ENCODE results near the gene C5orf63. TPM values are rescaled to one million over a fixed set of nuclear protein-coding genes. Genes with fewer than 3 reads are reported as not detected.
"Not testable (repeated sequence)": the region's sequence is repeated elsewhere in the genome, so short reads cannot be mapped to it uniquely, and the experiment has no call there.

C5orf63 gene
- total RNA-seq, 1 experiment from 2014 or later, result 2.2 TPM

DNA sequence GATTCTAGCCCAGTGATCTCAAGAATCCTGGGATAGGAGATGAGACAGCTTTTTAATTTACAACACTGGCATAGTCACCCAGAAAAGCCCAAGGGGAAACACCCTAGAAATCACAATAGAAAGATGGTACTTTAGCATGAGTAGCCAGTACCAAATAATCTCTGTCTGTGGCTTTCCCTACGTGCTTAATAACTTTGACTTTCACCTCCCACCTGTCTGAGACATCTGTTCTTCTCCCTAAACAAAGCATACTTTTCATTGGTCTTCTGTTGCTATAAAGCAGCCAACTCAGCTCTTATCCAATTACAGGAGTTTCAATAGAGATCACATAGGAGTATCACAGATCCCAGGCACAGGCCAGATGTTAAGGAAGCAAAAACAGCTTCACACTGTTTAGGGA is 53.4 kb downstream of the C5orf63 start:
- no TSS peak for BruUV-seq (replicated peaks)
- Histone ChIP-seq H3K9me3 (ENCODE audit: low read depth, low read length, poor library complexity, severe bottlenecking) (no peaks in the 10 kb centered on the region), H3K27ac (ENCODE audit: low read depth, low read length, poor library complexity, severe bottlenecking) (no peak overlapping the region), H3K27me3 (replicated peaks; ENCODE audit: insufficient read depth, low read depth, low read length, poor library complexity) (no peaks in the 10 kb centered on the region), H3K4me1 (ENCODE audit: insufficient read depth, low read length, poor library complexity, severe bottlenecking) (no peaks in the 10 kb centered on the region), H3K36me3 (ENCODE audit: insufficient read depth, low read length, poor library complexity, severe bottlenecking) (no peaks in the 10 kb centered on the region), H3K4me3 (ENCODE audit: low read depth, low read length, poor library complexity, severe bottlenecking) (no peak overlapping the region)
- no peak for TF ChIP-seq EZH2 (IDR thresholded peaks at IDR 0.05; ENCODE audit: borderline replicate concordance, low read depth, low read length, poor library complexity, severe bottlenecking)
- no peak for TF ChIP-seq CTCF (conservative IDR thresholded peaks at IDR 0.05; ENCODE audit: low read depth, low read length)
- CTCF ChIA-PET, result no interaction called here
- POLR2A ChIA-PET (ENCODE audit: low non-redundant PET), result no interaction called here
- DNase-seq (ENCODE audit: low spot score), result no peak
- intact Hi-C loops (cut with micrococcal nuclease; ENCODE audit: unreplicated experiment), result no loop called here

- DNase-seq (ENCODE audit: low spot score); H3K27me3 ChIP-seq (replicated peaks; ENCODE audit: insufficient read depth, low read depth, low read length, poor library complexity); H3K4me1 ChIP-seq (ENCODE audit: insufficient read depth, low read length, poor library complexity, severe bottlenecking); POLR2A ChIA-PET (ENCODE audit: low non-redundant PET); H3K9me3 ChIP-seq (ENCODE audit: low read depth, low read length, poor library complexity, severe bottlenecking); H3K27ac ChIP-seq (ENCODE audit: low read depth, low read length, poor library complexity, severe bottlenecking); H3K36me3 ChIP-seq (ENCODE audit: insufficient read depth, low read length, poor library complexity, severe bottlenecking); H3K4me3 ChIP-seq (ENCODE audit: low read depth, low read length, poor library complexity, severe bottlenecking); BruUV-seq (replicated peaks); intact Hi-C loops (cut with micrococcal nuclease; ENCODE audit: unreplicated experiment); CTCF ChIA-PET: not testable (repeated sequence)
Observed at GRCh38 chr5:127016722-127017121, 56.6 kb downstream of the C5orf63 start.

- CTCF ChIA-PET, result no interaction called here
- Histone ChIP-seq H3K27me3 (replicated peaks; ENCODE audit: insufficient read depth, low read depth, low read length, poor library complexity) (no peaks in the 10 kb centered on the region), H3K4me1 (ENCODE audit: insufficient read depth, low read length, poor library complexity, severe bottlenecking) (no peaks in the 10 kb centered on the region), H3K36me3 (ENCODE audit: insufficient read depth, low read length, poor library complexity, severe bottlenecking) (no peaks in the 10 kb centered on the region), H3K27ac (ENCODE audit: low read depth, low read length, poor library complexity, severe bottlenecking) (no peak overlapping the region), H3K9me3 (ENCODE audit: low read depth, low read length, poor library complexity, severe bottlenecking) (no peaks in the 10 kb centered on the region), H3K4me3 (ENCODE audit: low read depth, low read length, poor library complexity, severe bottlenecking) (no peak overlapping the region)
- POLR2A ChIA-PET (ENCODE audit: low non-redundant PET), result no interaction called here
- no TSS peak for BruUV-seq (replicated peaks)
- TF ChIP-seq EZH2 (IDR thresholded peaks at IDR 0.05; ENCODE audit: borderline replicate concordance, low read depth, low read length, poor library complexity, severe bottlenecking) (no peak), CTCF (conservative IDR thresholded peaks at IDR 0.05; ENCODE audit: low read depth, low read length) (no peak)
- no peak for DNase-seq (ENCODE audit: low spot score)
- intact Hi-C loops (cut with micrococcal nuclease; ENCODE audit: unreplicated experiment), result no loop called here
Observed at GRCh38 chr5:127015716-127016115, 57.6 kb downstream of the C5orf63 start.

DNA sequence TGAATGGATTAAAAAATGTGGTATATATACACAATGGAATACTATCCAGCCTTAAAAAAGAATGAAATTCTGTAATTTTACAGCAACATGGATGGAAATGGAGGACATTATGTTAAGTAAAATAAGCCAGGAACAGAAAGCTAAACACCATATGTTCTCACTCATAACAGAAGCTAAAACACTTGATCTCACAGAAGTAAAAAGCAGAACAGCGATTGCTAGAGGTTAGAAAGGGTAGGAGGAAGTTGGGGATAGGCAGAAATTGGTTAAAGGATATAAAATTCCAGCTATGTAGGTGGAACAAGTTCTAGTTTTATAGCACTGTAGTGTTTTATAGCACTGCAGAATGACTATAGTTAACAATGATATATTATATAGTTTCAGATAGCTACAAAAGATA is 58.7 kb downstream of the C5orf63 start:
- no peak for DNase-seq (ENCODE audit: low spot score)
- no peak overlapping the region for H3K27ac ChIP-seq (ENCODE audit: low read depth, low read length, poor library complexity, severe bottlenecking)
- no peaks in the 10 kb centered on the region for H3K9me3 ChIP-seq (ENCODE audit: low read depth, low read length, poor library complexity, severe bottlenecking)
- H3K36me3 ChIP-seq (ENCODE audit: insufficient read depth, low read length, poor library complexity, severe bottlenecking), result no peaks in the 10 kb centered on the region
- H3K4me1 ChIP-seq (ENCODE audit: insufficient read depth, low read length, poor library complexity, severe bottlenecking), result no peaks in the 10 kb centered on the region
- intact Hi-C loops (cut with micrococcal nuclease; ENCODE audit: unreplicated experiment), result no loop called here
- no peak for TF ChIP-seq EZH2 (IDR thresholded peaks at IDR 0.05; ENCODE audit: borderline replicate concordance, low read depth, low read length, poor library complexity, severe bottlenecking)
- TF ChIP-seq CTCF (conservative IDR thresholded peaks at IDR 0.05; ENCODE audit: low read depth, low read length), result no peak
- no peak overlapping the region for H3K4me3 ChIP-seq (ENCODE audit: low read depth, low read length, poor library complexity, severe bottlenecking)
- H3K27me3 ChIP-seq (replicated peaks; ENCODE audit: insufficient read depth, low read depth, low read length, poor library complexity), result no peaks in the 10 kb centered on the region
- BruUV-seq (replicated peaks), result no TSS peak
- ChIA-PET POLR2A (ENCODE audit: low non-redundant PET) (no interaction called here), CTCF (no interaction called here)

Data from A673 (cell line).